GM12878 (cell line): Measurements from ENCODE around the gene ZNF653. TPM values are rescaled to one million over a fixed set of nuclear protein-coding genes. Genes with fewer than 3 reads are reported as not detected.
A peak's percentile ranks its signal among the peaks of the same experiment; 100 is the strongest.

ENCODE experiments used
- ATAC-seq: fragments of 200-7000 bp; cut with Tn5 transposase; 3 replicates; pipeline ENCODE4 v1.9.1; 2020; ENCODE audit warnings: mild to moderate bottlenecking, moderate library complexity
- BruUV-seq: library from RNA; stranded (reverse); fragments of 400-500 nt; replicated peaks from 2 replicates; lab custom pipeline; 2021; lab: Mats Ljungman, UMichigan
- CTCF ChIA-PET: fragments of 300-600 bp; sonication (Branson Sonifier 250); formaldehyde crosslinking; extraction: SDS; loops from one replicate; lab custom pipeline; 2021; ENCODE audit warnings: inconsistent platforms; lab: Yijun Ruan, JAX
- POLR2A ChIA-PET: fragments of 350-600 bp; formaldehyde crosslinking; extraction: SDS; loops from one replicate; lab custom pipeline; 2021; ENCODE audit warnings: inconsistent platforms; lab: Charles Lee
- RAD21 ChIA-PET: fragments of 300-600 bp; sonication (Branson Sonifier 250); formaldehyde crosslinking; loops from one replicate; lab custom pipeline; 2023; ENCODE audit warnings: antibody characterized with exemption; ENCODE audit not compliant: unreplicated experiment; lab: Charles Lee
- SMC1A ChIA-PET: fragments of 300-600 bp; sonication (Branson Sonifier 250); formaldehyde crosslinking; loops from one replicate; lab custom pipeline; 2023; ENCODE audit not compliant: unreplicated experiment, uncharacterized antibody; lab: Charles Lee
- DNase-seq: peaks from one replicate; pipeline ENCODE4 v3.0.0-alpha.2; 2011; ENCODE audit warnings: low read depth, low spot score
- FAIRE-seq: peaks from 3 replicates; lab custom pipeline; 2011; peaks lifted over from hg19 to GRCh38; lab: Jason Lieb, UNC
- H2AFZ ChIP-seq: 2 replicates; pipeline ENCODE4 v1.6.0; 2011; ENCODE audit warnings: low read depth, low read length, control low read depth; ENCODE audit not compliant: control insufficient read depth
- H3K27ac ChIP-seq: 2 replicates; pipeline ENCODE4 v1.5.1; 2011; ENCODE audit warnings: control low read depth; ENCODE audit not compliant: control insufficient read depth, insufficient read depth
- H3K27me3 ChIP-seq, 2 experiments: replicated peaks in 1 of 2; 2 replicates each; pipeline versions ENCODE4 v1.6.0 to v1.6.1; 2011; ENCODE audit warnings: low read length in 1 of 2; ENCODE audit not compliant: control insufficient read depth in 2 of 2, insufficient read depth in 2 of 2
- H3K36me3 ChIP-seq, 2 experiments: 2 replicates each; pipeline ENCODE4 v1.5.1; 2011; ENCODE audit warnings: low read length in 1 of 2; ENCODE audit not compliant: control insufficient read depth in 2 of 2, insufficient read depth in 2 of 2
- H3K4me1 ChIP-seq: 2 replicates; pipeline ENCODE4 v1.6.1; 2011; ENCODE audit warnings: mild to moderate bottlenecking, low read length, moderate library complexity, mixed read lengths; ENCODE audit not compliant: control insufficient read depth, insufficient read depth
- H3K4me2 ChIP-seq: 2 replicates; pipeline ENCODE4 v1.6.0; 2011; ENCODE audit warnings: control low read depth; ENCODE audit not compliant: control insufficient read depth, insufficient read depth
- H3K4me3 ChIP-seq: fragments of 200-600 bp; sonication (generic); 2 replicates; pipeline ENCODE4 v1.5.1; 2016
- H3K79me2 ChIP-seq: 2 replicates; pipeline ENCODE4 v1.6.0; 2011; ENCODE audit warnings: low read length; ENCODE audit not compliant: control insufficient read depth, insufficient read depth
- H3K9ac ChIP-seq: 2 replicates; pipeline ENCODE4 v1.8.0; 2011; ENCODE audit warnings: low read length, control low read depth, mixed read lengths; ENCODE audit not compliant: control insufficient read depth, insufficient read depth
- H3K9me3 ChIP-seq: replicated peaks from 3 replicates; pipeline ENCODE4 v1.5.1; 2011; ENCODE audit warnings: mild to moderate bottlenecking, low read length; ENCODE audit not compliant: control insufficient read depth, insufficient read depth
- H4K20me1 ChIP-seq: 2 replicates; pipeline ENCODE4 v1.6.0; 2011; ENCODE audit not compliant: control insufficient read depth, insufficient read depth
- ATF2 ChIP-seq: IDR thresholded peaks from 2 replicates; pipeline ENCODE4 v1.6.1; 2012; ENCODE audit warnings: low read length, inconsistent platforms
- EED ChIP-seq: sonication (generic); IDR thresholded peaks from 2 replicates; pipeline ENCODE4 v1.6.1; 2016; ENCODE audit warnings: antibody characterized with exemption, low read depth
- GABPA ChIP-seq: IDR thresholded peaks from 2 replicates; pipeline ENCODE4 v1.6.1; 2014; ENCODE audit warnings: antibody characterized with exemption, low read depth, mild to moderate bottlenecking, inconsistent platforms
- HSF1 ChIP-seq: fragments of 150-350 bp; IDR thresholded peaks from 2 replicates; pipeline ENCODE4 v1.6.1; 2014; ENCODE audit warnings: mild to moderate bottlenecking, low read depth, low read length
- KAT2A ChIP-seq: conservative IDR thresholded peaks from 2 replicates; pipeline ENCODE4 v1.6.1; 2011; ENCODE audit warnings: low read depth, low read length; ENCODE audit not compliant: control insufficient read depth
- KDM1A ChIP-seq: fragments of 200-600 bp; sonication (generic); IDR thresholded peaks from 2 replicates; pipeline ENCODE4 v1.6.1; 2016; ENCODE audit warnings: borderline replicate concordance
- RFX5 ChIP-seq: IDR thresholded peaks from 2 replicates; pipeline ENCODE4 v1.6.1; 2011; ENCODE audit warnings: low read depth, low read length, improper control_type of control experiment
- TCF7 ChIP-seq: IDR thresholded peaks from 2 replicates; pipeline ENCODE4 v1.6.1; 2014; ENCODE audit warnings: antibody characterized with exemption, borderline replicate concordance
- USF1 ChIP-seq: IDR thresholded peaks from 2 replicates; pipeline ENCODE4 v1.6.1; 2011; ENCODE audit warnings: borderline replicate concordance, low read depth, mild to moderate bottlenecking, moderate library complexity, mixed read lengths, low read length; ENCODE audit not compliant: insufficient read depth; ENCODE audit errors: extremely low read length
- YY1 ChIP-seq: IDR thresholded peaks from 2 replicates; pipeline ENCODE4 v1.6.1; 2011; ENCODE audit warnings: low read depth, mild to moderate bottlenecking, low read length
- ZBTB33 ChIP-seq: fragments of 450-650 bp; IDR thresholded peaks from 2 replicates; pipeline ENCODE4 v1.6.1; 2017; ENCODE audit warnings: mild to moderate bottlenecking
- ZBTB4 ChIP-seq: fragments of 450-650 bp; formaldehyde crosslinking; IDR thresholded peaks from 2 replicates; pipeline ENCODE4 v1.4.0; 2022; ENCODE audit warnings: mild to moderate bottlenecking, moderate library complexity
- ZNF207 ChIP-seq: fragments of 450-650 bp; IDR thresholded peaks from 2 replicates; pipeline ENCODE4 v1.6.1; 2014; ENCODE audit warnings: antibody characterized with exemption, mild to moderate bottlenecking, borderline replicate concordance
- WGBS: methylation state at CpG from one replicate; pipeline ENCODE4 v1.1.6; 2016; ENCODE audit warnings: low lambda C conversion rate; ENCODE audit not compliant: insufficient replicate concordance, insufficient coverage; ENCODE audit errors: missing lambda C conversion rate; 5-methylcytosine and 5-hydroxymethylcytosine counted together
- in situ Hi-C: fragments of 300-500 bp; cut with MboI; formaldehyde crosslinking; loops from 9 replicates; pipeline ENCODE4 v1.14.3; 2018; ENCODE audit warnings: mixed read lengths
- intact Hi-C: fragments of 100-400 bp; cut with micrococcal nuclease; formaldehyde crosslinking; loops from one replicate; pipeline ENCODE4 v1.14.2; 2022; ENCODE audit not compliant: unreplicated experiment
- polyA plus RNA-seq, 11 experiments: library from polyadenylated mRNA; depleted of rRNA in 4 of 11; unstranded in 6 of 11; stranded (reverse) in 5 of 11; fragments of >200 nt; fragmentation: Nextera tagmentation in 4 of 11; fragmentation: Illumina TruSeq in 1 of 11; extraction: Ambion mirVana in 4 of 11; extraction: Trizol in 1 of 11; gene quantifications; 1 replicate in 1 of 11; 2 replicates in 10 of 11; pipeline versions ENCODE4 v1.2.1 to v1.2.3, GENCODE V29; 2011 to 2016; ENCODE audit warnings: inconsistent platforms in 2 of 11, missing spikeins in 2 of 11, low read depth in 1 of 11
- total RNA-seq, 4 experiments: library from RNA; depleted of rRNA in 3 of 4; stranded (reverse); fragments of >200 nt in 3 of 4; fragmentation: Illumina TruSeq in 1 of 4; extraction: Trizol in 1 of 4; gene quantifications; 2 replicates each; pipeline versions ENCODE4 v1.2.1 to v1.2.3, GENCODE V29; 2013 to 2021

Gene ZNF653
- total and polyA plus RNA-seq, 10 of the 15 experiments (the other 5 are each of a cell fraction or from before 2014, with no cell fraction given), result 2.2 to 13.2 (median 6.7) TPM; not detected in 2

- Histone ChIP-seq H3K36me3 (peaks cover 0 to 5% of the 10 kb centered on the region in 2 experiments; a peak in 2 of 4 replicates), H4K20me1 (no peaks in the 10 kb centered on the region), H3K79me2 (no peaks in the 10 kb centered on the region), H3K9me3 (no peaks in the 10 kb centered on the region), H3K27ac (no peak overlapping the region), H3K4me2 (no peak overlapping the region), H3K4me3 (no peak overlapping the region), H3K27me3 (no peaks in the 10 kb centered on the region), H2AFZ (no peak overlapping the region), H3K9ac (no peak overlapping the region), H3K4me1 (0 out of 2 replicates have a peak, but pooled peaks cover 4% of the 10 kb centered on the region)
- intact Hi-C loops, result no loop called here
- ChIA-PET SMC1A (no interaction called here), POLR2A (no interaction called here), CTCF (no interaction called here), RAD21 (interaction anchor here (2.2 kb wide), 1 partner anchor 73 kb away, joined by 19 read pairs; no protein-coding TSS in a partner anchor)
- BruUV-seq, result no TSS peak
- DNase-seq (no peak), ATAC-seq (0 out of 3 replicates have a peak, but pooled peaks have one; percentile 23), FAIRE-seq (no peak)
- in situ Hi-C loops, result no loop called here
- 40% methylated on average over 25 of the region's 27 CpGs for WGBS
- TF ChIP-seq ZBTB4 (CRISPR knock-in tag) (no peak), USF1 (no peak), KDM1A (no peak), YY1 (0 out of 2 replicates have a peak, but pooled peaks have one; percentile 14), ZNF207 (no peak), RFX5 (no peak), ATF2 (no peak), ZBTB33 (no peak), EED (no peak), HSF1 (no peak), GABPA (no peak), KAT2A (no peak), TCF7 (no peak)
Measured at GRCh38 chr19:11453468-11454341, 51.9 kb downstream of the ZNF653 start.
